ENCODE results near the gene RBM38.

RBM38 gene

DNA sequence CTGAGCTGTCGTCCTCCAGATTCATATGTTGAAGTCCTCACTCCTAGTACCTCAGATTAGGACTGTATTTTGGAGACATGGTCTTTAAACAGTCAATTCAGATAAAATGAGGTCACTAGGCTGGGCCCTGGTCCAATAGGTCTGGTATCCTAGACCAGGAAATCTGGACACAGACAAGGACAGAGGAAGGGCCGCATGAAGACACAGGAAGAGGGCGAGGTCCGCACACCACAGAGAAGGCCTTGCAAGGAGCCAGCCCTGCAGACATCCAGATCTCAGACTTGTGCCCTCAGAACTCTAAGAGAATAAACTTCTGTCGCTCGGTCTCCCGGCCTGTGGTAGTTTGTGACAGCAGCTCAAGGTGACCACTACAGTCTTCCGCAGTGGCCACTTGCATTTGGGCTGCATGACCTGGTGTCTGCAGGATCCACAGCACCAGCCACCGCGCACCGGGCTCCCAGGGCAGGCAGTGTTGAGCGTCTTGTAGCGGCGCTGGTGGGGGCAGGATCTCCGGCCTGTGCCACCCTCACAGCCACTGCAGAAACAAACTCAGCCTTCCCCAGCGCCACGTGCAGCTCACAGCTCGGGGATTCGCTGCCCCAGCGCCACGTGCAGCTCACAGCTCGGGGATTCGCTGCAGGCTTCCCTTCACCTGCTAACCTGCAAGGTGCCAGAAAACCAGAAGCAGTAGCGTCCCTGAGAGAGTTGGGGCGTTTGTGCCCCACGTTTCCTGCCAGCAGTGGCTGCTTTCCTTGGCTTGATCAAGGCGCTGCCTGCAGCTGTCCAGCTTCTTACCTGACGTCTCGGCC, 6.0 kb upstream of the RBM38 start:
- Histone ChIP-seq H3K27me3 (replicated peaks; ENCODE audit: control insufficient read depth, insufficient read depth, low read length) (no peaks in the 10 kb centered on the region), H3K9ac (ENCODE audit: low read length) (no peak overlapping the region), H3K4me3 (ENCODE audit: low read length) (no peak overlapping the region), H3K36me3 (ENCODE audit: control insufficient read depth, insufficient read depth, low read length, severe bottlenecking) (peaks cover 11% of the 10 kb centered on the region), H3K4me1 (ENCODE audit: control insufficient read depth, insufficient read depth, low read length) (peaks cover 17% of the 10 kb centered on the region), H3K9me3 (ENCODE audit: control insufficient read depth, low read length) (no peaks in the 10 kb centered on the region)
- no peak for DNase-seq (ENCODE audit: low read depth)

DNA sequence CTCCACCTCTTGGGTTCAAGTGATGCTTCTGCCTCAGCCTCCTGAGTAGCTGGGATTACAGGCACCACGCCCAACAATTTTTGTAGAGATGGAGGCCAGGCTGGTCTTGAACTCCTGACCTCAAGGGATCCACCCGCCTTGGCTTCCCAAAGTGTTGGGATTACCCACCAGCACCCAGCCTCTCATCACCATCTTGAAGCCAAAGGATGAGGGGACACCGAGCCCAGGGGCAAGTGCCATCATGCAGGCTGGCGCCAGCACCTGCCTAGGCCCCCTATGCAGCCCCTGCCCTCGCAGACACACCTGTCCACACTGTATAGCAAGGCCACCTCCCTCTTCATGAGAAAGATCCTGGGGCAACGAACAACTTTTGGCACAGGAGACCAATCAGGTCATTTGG, 5.3 kb upstream of the RBM38 start:
- no peak overlapping the region for H3K4me3 ChIP-seq (ENCODE audit: low read length)
- no peak overlapping the region for H3K9ac ChIP-seq (ENCODE audit: low read length)
- DNase-seq (ENCODE audit: low read depth): no peak
- H3K27me3 ChIP-seq (replicated peaks; ENCODE audit: control insufficient read depth, insufficient read depth, low read length): no peaks in the 10 kb centered on the region
- H3K9me3 ChIP-seq (ENCODE audit: control insufficient read depth, low read length): no peaks in the 10 kb centered on the region
- H3K4me1 ChIP-seq (ENCODE audit: control insufficient read depth, insufficient read depth, low read length): peaks cover 17% of the 10 kb centered on the region
- peaks cover 6% of the 10 kb centered on the region for H3K36me3 ChIP-seq (ENCODE audit: control insufficient read depth, insufficient read depth, low read length, severe bottlenecking)

DNA sequence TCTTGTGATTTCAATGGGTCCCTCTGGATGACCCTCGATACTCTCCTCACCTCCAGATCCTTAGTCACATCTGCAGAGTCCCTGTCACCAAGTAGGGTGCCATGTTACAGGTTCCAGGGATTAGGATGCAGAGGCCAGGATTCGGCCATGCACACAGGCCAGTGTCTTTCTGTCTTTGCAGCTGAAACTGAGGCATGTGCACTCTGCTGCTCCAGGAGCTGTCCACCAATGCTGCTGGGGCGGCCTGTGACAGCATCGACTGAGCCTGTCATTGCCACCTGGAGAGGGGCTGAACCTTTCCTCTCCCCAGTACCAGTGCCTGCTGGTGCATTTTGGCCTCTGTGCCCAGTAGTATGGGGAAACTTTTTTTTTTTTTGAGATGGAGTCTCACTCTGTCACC, 4.4 kb upstream of the RBM38 start:
- Histone ChIP-seq H3K4me3 (ENCODE audit: low read length) (no peak overlapping the region), H3K9me3 (ENCODE audit: control insufficient read depth, low read length) (no peaks in the 10 kb centered on the region), H3K9ac (ENCODE audit: low read length) (no peak overlapping the region), H3K36me3 (ENCODE audit: control insufficient read depth, insufficient read depth, low read length, severe bottlenecking) (peaks cover 5% of the 10 kb centered on the region), H3K4me1 (ENCODE audit: control insufficient read depth, insufficient read depth, low read length) (peaks cover 17% of the 10 kb centered on the region), H3K27me3 (replicated peaks; ENCODE audit: control insufficient read depth, insufficient read depth, low read length) (no peaks in the 10 kb centered on the region)
- DNase-seq (ENCODE audit: low read depth): no peak

DNA sequence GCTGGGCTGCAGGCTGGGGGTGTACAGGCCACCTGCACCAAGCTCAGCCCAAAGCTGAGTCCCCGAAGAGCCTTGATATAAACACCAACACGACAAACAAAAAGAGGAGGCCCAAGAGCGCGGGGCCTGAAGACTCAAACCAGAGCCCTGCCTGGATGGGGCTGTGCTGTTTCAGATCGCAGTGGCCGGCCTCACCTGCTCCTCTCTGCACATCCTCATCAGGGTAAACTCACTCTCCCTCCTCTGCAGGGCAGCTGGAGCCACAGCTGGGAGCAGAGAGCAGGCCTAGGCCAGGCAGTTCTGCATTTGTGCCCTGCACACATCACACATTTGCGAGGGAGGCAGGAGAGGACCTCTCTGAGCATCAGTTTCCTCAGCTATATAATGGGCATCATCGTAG, 3.7 kb upstream of the RBM38 start:
- Histone ChIP-seq H3K4me3 (ENCODE audit: low read length) (no peak overlapping the region), H3K9me3 (ENCODE audit: control insufficient read depth, low read length) (no peaks in the 10 kb centered on the region), H3K4me1 (ENCODE audit: control insufficient read depth, insufficient read depth, low read length) (peaks cover 22% of the 10 kb centered on the region), H3K27me3 (replicated peaks; ENCODE audit: control insufficient read depth, insufficient read depth, low read length) (no peaks in the 10 kb centered on the region), H3K36me3 (ENCODE audit: control insufficient read depth, insufficient read depth, low read length, severe bottlenecking) (peaks cover 5% of the 10 kb centered on the region), H3K9ac (ENCODE audit: low read length) (no peak overlapping the region)
- DNase-seq (ENCODE audit: low read depth): no peak

DNA sequence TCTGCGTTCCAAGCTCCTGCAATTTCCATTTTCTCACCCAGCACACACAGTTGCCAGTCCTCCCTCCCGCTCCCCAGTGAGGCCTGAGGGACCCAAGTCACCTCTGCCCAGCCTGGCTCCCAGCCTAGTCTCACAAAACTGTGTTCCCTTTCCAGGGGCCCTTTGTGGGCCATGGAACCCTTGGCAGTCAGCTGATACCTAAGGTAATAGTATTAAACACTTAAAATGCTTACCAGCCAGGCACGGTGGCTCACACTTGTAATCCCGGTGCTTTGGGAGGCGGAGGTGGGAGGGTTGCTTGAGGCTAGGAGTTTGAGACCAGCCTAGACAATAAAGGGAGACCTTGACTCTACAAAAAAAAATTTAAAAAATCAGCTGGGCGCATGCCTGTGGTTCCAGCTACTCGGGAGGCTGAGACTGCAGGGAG, 3.2 kb upstream of the RBM38 start:
- DNase-seq (ENCODE audit: low read depth): no peak
- H3K4me1 ChIP-seq (ENCODE audit: control insufficient read depth, insufficient read depth, low read length): peaks cover 27% of the 10 kb centered on the region

DNA sequence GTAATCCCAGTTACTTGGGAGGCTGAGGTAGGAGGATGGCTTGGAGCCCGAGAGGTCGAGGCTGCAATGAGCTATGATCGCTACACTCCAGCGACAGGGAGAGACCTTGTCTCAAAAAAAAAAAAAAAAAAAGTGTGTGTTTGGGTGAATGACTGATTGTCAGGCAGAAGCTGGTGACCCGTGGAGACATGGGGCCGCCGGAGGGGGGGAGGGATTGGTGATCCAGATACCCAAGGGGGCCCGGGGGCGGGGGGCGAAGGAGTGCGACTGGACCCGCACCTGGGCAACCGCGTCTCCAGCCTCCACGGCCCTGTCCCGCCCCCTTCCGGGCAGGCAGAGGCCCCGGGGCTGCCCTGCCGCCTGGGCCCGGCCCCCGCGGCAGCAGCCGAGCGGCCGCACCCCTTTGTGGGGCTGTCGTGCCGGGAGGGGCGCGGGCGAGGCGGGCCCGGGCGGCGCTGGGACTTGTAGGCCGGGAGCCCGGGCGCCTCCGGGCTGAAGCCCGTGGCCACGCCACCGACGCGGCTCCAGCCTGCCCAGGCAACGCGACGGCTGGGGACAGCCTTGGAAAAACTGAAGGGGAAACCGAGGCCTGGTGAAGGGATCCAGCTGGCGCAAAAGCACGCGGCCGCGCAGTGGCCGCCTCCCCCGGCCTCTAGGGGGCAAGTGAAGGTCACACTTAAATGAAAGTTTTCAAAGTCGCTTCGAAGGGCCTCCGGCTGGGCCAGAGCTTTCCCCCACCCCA, 2.1 kb upstream of the RBM38 start:
- Histone ChIP-seq H3K9ac (ENCODE audit: low read length) (peak overlapping the region; percentile 79), H3K4me1 (ENCODE audit: control insufficient read depth, insufficient read depth, low read length) (peaks cover 30% of the 10 kb centered on the region), H3K27me3 (replicated peaks; ENCODE audit: control insufficient read depth, insufficient read depth, low read length) (no peaks in the 10 kb centered on the region), H3K9me3 (ENCODE audit: control insufficient read depth, low read length) (no peaks in the 10 kb centered on the region), H3K4me3 (ENCODE audit: low read length) (peak overlapping the region; percentile 68), H3K36me3 (ENCODE audit: control insufficient read depth, insufficient read depth, low read length, severe bottlenecking) (peaks cover 8% of the 10 kb centered on the region)
- DNase-seq (ENCODE audit: low read depth): peak; percentile 6

More for the DNA sequence above, 3.2 kb upstream of the RBM38 start:
- Histone ChIP-seq H3K36me3 (ENCODE audit: control insufficient read depth, insufficient read depth, low read length, severe bottlenecking) (peaks cover 5% of the 10 kb centered on the region), H3K9ac (ENCODE audit: low read length) (no peak overlapping the region), H3K4me3 (ENCODE audit: low read length) (no peak overlapping the region), H3K9me3 (ENCODE audit: control insufficient read depth, low read length) (no peaks in the 10 kb centered on the region), H3K27me3 (replicated peaks; ENCODE audit: control insufficient read depth, insufficient read depth, low read length) (no peaks in the 10 kb centered on the region)

DNA sequence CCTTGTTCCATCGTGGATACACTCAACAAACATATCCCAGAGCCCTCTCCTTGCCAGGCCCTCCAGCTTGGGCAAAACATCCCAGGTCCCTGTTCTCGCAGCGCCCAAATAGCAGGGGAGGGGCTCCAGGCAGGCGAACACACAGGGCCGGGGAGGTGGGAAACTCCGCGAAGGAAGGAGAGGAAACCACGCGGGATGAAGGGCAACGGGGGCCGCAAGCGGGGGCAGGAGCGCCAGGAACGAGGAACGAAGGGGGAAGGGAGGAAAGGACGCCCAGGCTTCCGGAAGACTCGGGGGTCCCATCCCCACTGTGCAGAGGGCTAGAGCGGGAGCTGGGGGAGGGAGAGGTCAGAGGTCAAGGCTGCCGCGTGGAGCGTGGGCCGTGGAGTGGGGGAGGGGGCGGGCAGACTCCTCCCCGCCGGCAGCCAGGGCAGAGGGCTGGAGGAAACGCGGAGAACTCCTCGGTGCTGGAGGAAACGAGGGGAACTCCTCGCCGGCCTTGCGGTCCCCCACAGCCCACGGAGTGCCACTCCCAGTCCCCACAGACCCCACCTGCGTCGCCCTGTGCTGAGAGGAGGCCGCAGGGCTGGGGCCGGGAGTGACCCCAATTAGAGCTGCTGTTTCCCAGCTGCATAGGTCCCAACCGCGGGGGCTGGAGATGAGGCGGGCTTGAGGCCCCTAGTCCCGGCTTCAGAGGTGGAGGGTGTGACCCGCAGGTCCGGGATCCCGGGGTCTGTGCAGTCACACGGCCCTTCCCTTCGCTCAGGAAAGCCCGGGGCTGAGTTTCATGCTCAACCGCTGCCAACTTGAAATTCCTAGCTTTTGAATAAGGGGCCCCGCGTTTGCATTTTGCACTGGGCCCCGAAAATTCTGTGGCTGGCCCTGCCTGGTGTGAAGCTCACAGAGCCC, 1.2 kb upstream of the RBM38 start:
- no peaks in the 10 kb centered on the region for H3K9me3 ChIP-seq (ENCODE audit: control insufficient read depth, low read length)
- peak overlapping the region; percentile 68 for H3K4me3 ChIP-seq (ENCODE audit: low read length)
- no peaks in the 10 kb centered on the region for H3K27me3 ChIP-seq (replicated peaks; ENCODE audit: control insufficient read depth, insufficient read depth, low read length)
- H3K4me1 ChIP-seq (ENCODE audit: control insufficient read depth, insufficient read depth, low read length): peaks cover 34% of the 10 kb centered on the region
- no peak for DNase-seq (ENCODE audit: low read depth)
- peak overlapping the region; percentile 79 for H3K9ac ChIP-seq (ENCODE audit: low read length)
- H3K36me3 ChIP-seq (ENCODE audit: control insufficient read depth, insufficient read depth, low read length, severe bottlenecking): peaks cover 8% of the 10 kb centered on the region

DNA sequence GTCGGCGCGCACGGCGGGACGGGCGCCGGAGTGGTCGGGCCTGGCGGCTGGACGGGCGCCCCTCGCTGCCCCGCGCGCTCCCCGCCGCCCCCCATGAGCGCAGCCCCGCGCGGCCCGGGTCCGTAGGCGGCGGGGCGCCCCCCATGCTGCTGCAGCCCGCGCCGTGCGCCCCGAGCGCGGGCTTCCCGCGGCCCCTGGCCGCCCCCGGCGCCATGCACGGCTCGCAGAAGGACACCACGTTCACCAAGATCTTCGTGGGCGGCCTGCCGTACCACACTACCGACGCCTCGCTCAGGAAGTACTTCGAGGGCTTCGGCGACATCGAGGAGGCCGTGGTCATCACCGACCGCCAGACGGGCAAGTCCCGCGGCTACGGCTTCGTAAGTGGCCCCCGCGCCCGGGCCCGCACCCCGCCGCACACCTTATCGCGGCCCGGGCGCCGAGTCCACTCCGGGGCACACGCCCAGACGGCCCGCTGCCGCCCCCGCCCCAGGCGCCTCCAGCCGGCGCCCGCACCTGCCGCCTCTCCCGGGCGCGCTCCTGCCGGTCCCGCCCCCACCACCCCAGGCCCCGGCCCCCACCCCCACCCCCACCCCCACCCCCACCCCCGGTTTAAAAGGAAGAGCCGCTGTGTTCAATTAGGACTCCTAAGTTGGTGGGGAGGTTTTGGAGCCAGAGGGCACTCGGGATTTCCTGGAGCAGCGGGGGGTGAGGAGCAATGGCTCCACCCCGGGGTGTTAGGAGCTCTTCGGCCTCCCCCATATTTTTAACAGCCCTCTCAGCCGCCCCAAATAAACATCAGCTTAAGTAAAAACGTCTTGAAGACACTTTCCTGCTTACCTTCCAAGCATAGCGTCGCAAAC, 474 bp downstream of the RBM38 start:
- DNase-seq (ENCODE audit: low read depth): peak; percentile 44
- peaks cover 47% of the 10 kb centered on the region for H3K4me1 ChIP-seq (ENCODE audit: control insufficient read depth, insufficient read depth, low read length)

DNA sequence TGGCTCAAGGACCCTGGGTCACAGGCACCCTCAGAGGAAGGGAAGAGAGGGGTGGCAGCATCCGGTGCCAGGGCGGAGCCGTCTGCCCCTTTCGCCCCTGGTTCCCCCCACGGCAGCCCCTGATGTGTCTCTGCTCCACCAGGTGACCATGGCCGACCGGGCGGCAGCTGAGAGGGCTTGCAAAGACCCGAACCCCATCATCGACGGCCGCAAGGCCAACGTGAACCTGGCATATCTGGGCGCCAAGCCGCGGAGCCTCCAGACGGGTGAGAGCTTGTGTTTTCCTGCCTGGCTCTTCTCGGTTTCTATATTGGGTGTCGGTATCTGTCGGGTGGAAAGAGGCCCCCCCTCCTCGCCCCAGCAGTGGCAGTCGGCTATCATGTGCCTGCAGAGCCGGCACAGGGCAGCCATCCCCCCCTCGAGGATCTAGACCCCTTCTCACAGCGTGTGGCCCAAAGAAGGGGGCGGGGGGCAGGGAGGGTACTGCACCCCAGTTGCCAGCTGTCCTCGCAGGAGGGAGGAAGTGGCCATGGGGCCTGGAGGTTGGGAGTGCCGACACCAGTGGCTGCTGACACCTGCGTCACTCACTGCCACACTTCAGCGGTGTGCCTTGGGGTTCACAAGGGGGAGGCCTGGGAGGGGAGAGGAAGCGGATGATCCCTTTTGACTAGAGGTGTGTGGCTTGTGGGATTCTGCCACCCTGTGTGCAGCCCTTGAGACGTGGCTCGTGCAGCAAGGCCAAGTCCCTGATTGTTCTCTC, 1.5 kb downstream of the RBM38 start:
- H3K9ac ChIP-seq (ENCODE audit: low read length): peak overlapping the region; percentile 66
- H3K9me3 ChIP-seq (ENCODE audit: control insufficient read depth, low read length): no peaks in the 10 kb centered on the region
- DNase-seq (ENCODE audit: low read depth): no peak
- H3K4me1 ChIP-seq (ENCODE audit: control insufficient read depth, insufficient read depth, low read length): peaks cover 42% of the 10 kb centered on the region
- peaks cover 21% of the 10 kb centered on the region for H3K36me3 ChIP-seq (ENCODE audit: control insufficient read depth, insufficient read depth, low read length, severe bottlenecking)
- H3K27me3 ChIP-seq (replicated peaks; ENCODE audit: control insufficient read depth, insufficient read depth, low read length): no peaks in the 10 kb centered on the region
- peak overlapping the region; percentile 86 for H3K4me3 ChIP-seq (ENCODE audit: low read length)

More for the DNA sequence above, 474 bp downstream of the RBM38 start:
- Histone ChIP-seq H3K36me3 (ENCODE audit: control insufficient read depth, insufficient read depth, low read length, severe bottlenecking) (peaks cover 11% of the 10 kb centered on the region), H3K9me3 (ENCODE audit: control insufficient read depth, low read length) (no peaks in the 10 kb centered on the region), H3K27me3 (replicated peaks; ENCODE audit: control insufficient read depth, insufficient read depth, low read length) (no peaks in the 10 kb centered on the region), H3K4me3 (ENCODE audit: low read length) (peak overlapping the region; percentile 86), H3K9ac (ENCODE audit: low read length) (peak overlapping the region; percentile 83)

Data from adipocyte (in vitro differentiated cells).